AML-193 (cell line): ENCODE data around the gene TGIF2LX.
"Not testable (repeated sequence)": the region's sequence is repeated elsewhere in the genome, so short reads cannot be mapped to it uniquely, and the experiment has no call there.

Experiments used
- DNase-seq, 2 experiments: peaks; one replicate each; lab custom pipeline; 2025; lab: John Stamatoyannopoulos, UW

TGIF2LX gene

GRCh38 chrX:89921665-89922064, at the start of gene TGIF2LX:
TSS of gene TGIF2LX (plus strand) at chrX:89921908. CDS start at chrX:89922086, 178 bp downstream.
- DNase-seq, result not testable (repeated sequence)

- DNase-seq, result not testable (repeated sequence)
Measured at GRCh38 chrX:89922338-89922934, 728 bp downstream of the TGIF2LX start.

DNA sequence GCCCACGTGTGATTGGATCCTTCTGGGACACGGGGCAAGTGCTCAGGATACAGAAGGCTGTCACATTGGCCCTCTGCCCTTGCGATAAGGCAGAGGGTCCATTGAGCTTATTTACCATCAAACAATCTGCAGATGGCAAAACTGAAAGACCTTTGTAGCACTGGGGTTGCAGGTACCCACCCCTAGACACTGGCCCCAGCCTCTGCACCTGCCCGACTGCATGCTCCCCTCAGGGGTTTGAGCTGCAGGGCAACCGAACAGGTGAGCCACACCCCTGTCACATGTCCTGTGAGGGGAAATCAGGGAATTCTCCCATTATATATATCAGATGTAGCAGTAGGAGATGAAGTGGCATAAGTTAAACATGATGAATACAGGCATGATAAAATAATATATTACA, 21.4 kb downstream of the TGIF2LX start:
- DNase-seq, result not testable (repeated sequence)

- DNase-seq, result not testable (repeated sequence)
Measured at GRCh38 chrX:89965588-89965987, 43.9 kb downstream of the TGIF2LX start.
